HepG2 (cell line): Measurements from ENCODE around the gene APEX2. TPM values are rescaled to one million over a fixed set of nuclear protein-coding genes. Genes with fewer than 3 reads are reported as not detected.

Experiments used
- BCL3 ChIP-seq: sonication (generic); formaldehyde crosslinking; IDR thresholded peaks from 2 replicates; pipeline ENCODE4 v1.5.1; 2020; ENCODE audit warnings: mild to moderate bottlenecking, missing genetic modification reagents, moderate library complexity
- CSRNP1 ChIP-seq: sonication (generic); formaldehyde crosslinking; IDR thresholded peaks from 2 replicates; pipeline ENCODE4 v1.8.1; 2023; ENCODE audit warnings: mild to moderate bottlenecking, missing genetic modification reagents
- GABPB1 ChIP-seq: IDR thresholded peaks from 2 replicates; pipeline ENCODE4 v1.6.1; 2016; ENCODE audit warnings: mild to moderate bottlenecking, missing genetic modification reagents, moderate library complexity, missing compliant biosample characterization
- KAT8 ChIP-seq: IDR thresholded peaks from 2 replicates; pipeline ENCODE4 v1.6.1; 2016; ENCODE audit warnings: missing genetic modification reagents, missing compliant biosample characterization
- MXD1 ChIP-seq: sonication (generic); formaldehyde crosslinking; IDR thresholded peaks from 2 replicates; pipeline ENCODE4 v1.4.0; 2020; ENCODE audit warnings: mild to moderate bottlenecking, missing genetic modification reagents
- MYPOP ChIP-seq: sonication (generic); formaldehyde crosslinking; IDR thresholded peaks from 2 replicates; pipeline ENCODE4 v1.8.1; 2023; ENCODE audit warnings: mild to moderate bottlenecking, moderate library complexity, missing genetic modification reagents
- NFKB2 ChIP-seq: sonication (generic); formaldehyde crosslinking; IDR thresholded peaks from 2 replicates; pipeline ENCODE4 v1.4.0; 2020; ENCODE audit warnings: missing genetic modification reagents, borderline replicate concordance
- NFYC ChIP-seq: IDR thresholded peaks from 2 replicates; pipeline ENCODE4 v1.6.1; 2016; ENCODE audit warnings: missing genetic modification reagents, missing compliant biosample characterization
- POLR2A ChIP-seq, 2 experiments: IDR thresholded peaks; 2 replicates each; pipeline ENCODE4 v1.6.1; 2011; ENCODE audit warnings: low read depth in 2 of 2, low read length in 2 of 2, mild to moderate bottlenecking in 1 of 2, moderate library complexity in 1 of 2; ENCODE audit not compliant: insufficient read depth in 1 of 2
- RBFOX2 ChIP-seq: fragments of 200-400 bp; formaldehyde crosslinking; IDR thresholded peaks from 2 replicates; pipeline ENCODE4 v1.6.1; 2017; ENCODE audit warnings: low read depth, mild to moderate bottlenecking, low read length
- REXO4 ChIP-seq: sonication (generic); formaldehyde crosslinking; IDR thresholded peaks from 2 replicates; pipeline ENCODE4 v1.8.0; 2022; ENCODE audit warnings: missing genetic modification reagents, mild to moderate bottlenecking, borderline replicate concordance
- RNF219 ChIP-seq: sonication (generic); formaldehyde crosslinking; IDR thresholded peaks from 2 replicates; pipeline ENCODE4 v1.5.0; 2020; ENCODE audit warnings: mild to moderate bottlenecking, missing genetic modification reagents
- THAP11 ChIP-seq: IDR thresholded peaks from 2 replicates; pipeline ENCODE4 v1.6.1; 2016; ENCODE audit warnings: missing biosample characterization, missing genetic modification reagents
- ZBTB42 ChIP-seq: sonication (generic); formaldehyde crosslinking; IDR thresholded peaks from 2 replicates; pipeline ENCODE4 v1.5.0; 2020; ENCODE audit warnings: mild to moderate bottlenecking, missing genetic modification reagents
- ZMYM2 ChIP-seq: sonication (generic); formaldehyde crosslinking; IDR thresholded peaks from 2 replicates; pipeline ENCODE4 v1.8.0; 2022; ENCODE audit warnings: mild to moderate bottlenecking, missing genetic modification reagents
- ZSCAN22 ChIP-seq: sonication (generic); formaldehyde crosslinking; IDR thresholded peaks from 2 replicates; pipeline ENCODE4 v1.4.0; 2020; ENCODE audit warnings: mild to moderate bottlenecking, missing genetic modification reagents
- polyA plus RNA-seq, 8 experiments: library from polyadenylated mRNA; depleted of rRNA in 3 of 8; stranded (reverse) in 7 of 8; unstranded in 1 of 8; fragments of >200 nt; fragmentation: Illumina TruSeq in 4 of 8; extraction: Trizol in 4 of 8; gene quantifications; 2 replicates each; pipeline versions ENCODE4 v1.2.1 to v1.2.3, GENCODE V29; 2011 to 2016; ENCODE audit warnings: low read depth in 4 of 8, missing spikeins in 1 of 8, mixed read lengths in 1 of 8; ENCODE audit not compliant: insufficient read depth in 1 of 8
- total RNA-seq, 5 experiments: library from RNA; depleted of rRNA; stranded (reverse); fragments of >200 nt; fragmentation: Illumina TruSeq; extraction: Trizol; gene quantifications; 2 replicates each; pipeline ENCODE4 v1.2.3, GENCODE V29; 2016; ENCODE audit warnings: low read depth in 1 of 5

The APEX2 gene
- total and polyA plus RNA-seq, 2 of the 13 experiments (the other 11 are each of a cell fraction or from before 2014, with no cell fraction given), result 12.7 to 17.8 TPM

GRCh38 chrX:54999717-55000598 lies at the start of gene APEX2 (continued):
- TF ChIP-seq NFKB2 (CRISPR knock-in tag) (peak; percentile 26; the same call in 1 of the 2 replicates), POLR2A (IDR thresholded peaks at IDR 0.05; ENCODE audit: insufficient read depth in 1 of 2, low read depth in 2 of 2, low read length in 2 of 2) (peak; percentile 73 to 78), ZBTB42 (CRISPR knock-in tag) (no peak), RBFOX2 (peak; percentile 80), MXD1 (no peak), THAP11 (peak; percentile 72), ZMYM2 (CRISPR knock-in tag) (no peak), MYPOP (peak; percentile 99), ZSCAN22 (no peak), RNF219 (CRISPR knock-in tag) (no peak), CSRNP1 (CRISPR knock-in tag) (0 out of 2 replicates have a peak, but pooled peaks have one; percentile 26), GABPB1 (peak; percentile 90), KAT8 (CRISPR knock-in tag) (peak; percentile 83), BCL3 (CRISPR knock-in tag) (no peak), REXO4 (CRISPR knock-in tag) (no peak), NFYC (peak; percentile 78)
